Embryonic facial prominence (tissue), 1 donor: ENCODE data around the gene PARP11.

ENCODE experiments used
- DNase-seq: peaks from one replicate; pipeline ENCODE4 v3.0.0-alpha.2; 2016; ENCODE audit errors: extremely low spot score

PARP11 gene

DNA sequence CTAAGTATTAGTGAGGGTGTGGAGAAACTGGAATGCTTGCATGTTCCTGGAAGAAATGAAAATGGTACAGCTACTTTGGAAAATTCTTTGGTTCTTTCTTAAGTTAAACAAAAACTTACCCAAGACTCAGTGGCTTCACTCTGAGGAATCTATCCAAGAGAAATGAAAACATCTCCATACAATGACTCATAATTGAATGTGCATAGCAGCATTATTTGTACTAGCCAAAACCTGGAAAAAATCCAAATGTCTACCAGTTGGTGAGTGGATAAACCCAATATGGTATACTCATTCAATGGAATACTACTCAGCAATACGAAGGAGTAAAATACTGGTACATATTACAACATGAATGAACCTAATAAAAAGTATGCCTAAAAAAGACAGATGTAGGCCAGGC, 102.3 kb downstream of the PARP11 start:
- no peak for DNase-seq

GRCh38 chr12:3768911-3769447, 104.2 kb downstream of the PARP11 start:
- no peak for DNase-seq

GRCh38 chr12:3761116-3761735, 112.0 kb downstream of the PARP11 start:
- DNase-seq = no peak

GRCh38 chr12:3759878-3760277, 113.3 kb downstream of the PARP11 start:
- no peak for DNase-seq
